ENCODE results near the gene TMTC2.
"Not testable (repeated sequence)": the region's sequence is repeated elsewhere in the genome, so short reads cannot be mapped to it uniquely, and the experiment has no call there.

The TMTC2 gene

GRCh38 chr12:82730953-82731459, 44.3 kb downstream of the TMTC2 start:
- DNase-seq: no peak

DNA sequence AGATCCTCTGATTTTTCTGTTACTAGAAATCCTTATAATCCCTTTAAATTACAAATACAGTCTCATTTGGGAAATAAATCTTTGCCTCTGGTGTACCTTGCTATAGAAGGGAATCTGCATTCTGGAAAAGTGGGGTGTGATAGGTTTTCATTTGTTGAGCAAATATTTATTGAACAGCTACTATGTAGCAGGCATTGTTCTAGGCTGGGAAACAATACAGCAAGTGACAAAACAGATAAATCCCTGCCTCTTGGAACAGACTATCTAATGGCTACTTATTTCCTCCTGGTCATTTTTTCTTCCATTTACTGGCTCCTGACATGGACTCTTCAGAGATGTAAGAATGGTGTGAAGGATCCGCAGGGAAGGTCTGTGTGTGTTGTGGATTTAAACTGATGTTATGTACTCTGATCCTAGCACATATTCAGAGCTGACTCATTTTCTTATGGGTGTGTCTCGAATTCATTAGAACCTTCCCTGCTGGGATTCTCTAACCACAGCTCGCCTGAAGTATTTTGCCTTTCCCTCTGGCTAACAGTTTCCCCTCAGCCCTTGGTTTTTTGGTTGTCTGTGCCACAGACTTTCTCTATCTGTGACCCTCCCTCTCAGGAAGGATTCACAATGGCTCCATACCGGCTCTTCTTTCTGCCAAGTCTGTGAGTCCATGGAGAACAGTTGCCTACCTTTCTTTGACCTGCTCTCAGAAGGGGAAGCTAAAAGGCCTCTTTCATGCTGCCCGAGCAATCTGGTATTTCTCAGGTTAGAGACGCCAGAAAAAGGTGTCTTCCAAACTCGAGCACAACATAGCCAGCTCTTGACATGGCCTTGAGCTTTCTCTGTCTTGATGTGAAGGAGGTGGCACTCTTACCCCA, 53.7 kb downstream of the TMTC2 start:
- DNase-seq: no peak

- no peak for DNase-seq
These were observed 58.5 kb downstream of the TMTC2 start for GRCh38 chr12:82745063-82745674.

DNA sequence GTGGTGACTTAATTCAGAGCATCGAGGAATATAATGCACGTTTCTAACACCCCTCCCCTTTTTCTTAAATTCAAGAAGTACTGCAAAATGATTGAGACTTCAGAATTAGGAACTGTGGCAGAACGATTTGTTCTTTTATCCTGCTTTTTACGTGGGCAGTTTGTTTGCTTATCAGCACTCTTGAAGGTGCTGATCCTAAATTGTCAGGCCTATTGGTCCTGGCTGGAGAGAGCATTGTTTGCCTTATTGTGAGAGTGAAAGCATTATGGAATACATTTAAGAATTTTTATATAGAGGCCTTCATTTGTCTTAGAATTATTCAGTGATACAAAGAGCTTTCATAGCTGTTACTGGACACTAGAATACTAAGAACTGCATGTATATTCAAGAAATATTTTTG, 59.1 kb downstream of the TMTC2 start:
- no peak for DNase-seq

DNA sequence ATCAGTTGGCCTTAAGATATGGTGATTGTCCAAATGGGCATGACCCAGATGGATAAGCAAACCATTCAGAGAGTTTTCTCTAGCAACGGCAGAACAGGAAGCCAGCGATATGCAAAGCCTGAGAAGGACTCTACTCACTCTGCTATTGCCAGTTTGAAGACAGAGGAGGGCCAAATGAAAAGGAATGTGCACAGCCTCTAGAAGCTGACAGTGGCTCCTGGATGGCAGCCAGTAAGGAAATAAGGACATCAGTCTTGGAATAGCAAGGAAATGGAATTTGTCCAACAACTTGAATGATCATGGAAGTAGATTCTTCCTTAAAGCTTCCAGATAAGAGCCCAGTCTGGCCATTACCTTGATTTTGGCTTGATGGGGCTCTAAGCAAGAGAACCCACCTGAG, 60.0 kb downstream of the TMTC2 start:
- no peak for DNase-seq

DNA sequence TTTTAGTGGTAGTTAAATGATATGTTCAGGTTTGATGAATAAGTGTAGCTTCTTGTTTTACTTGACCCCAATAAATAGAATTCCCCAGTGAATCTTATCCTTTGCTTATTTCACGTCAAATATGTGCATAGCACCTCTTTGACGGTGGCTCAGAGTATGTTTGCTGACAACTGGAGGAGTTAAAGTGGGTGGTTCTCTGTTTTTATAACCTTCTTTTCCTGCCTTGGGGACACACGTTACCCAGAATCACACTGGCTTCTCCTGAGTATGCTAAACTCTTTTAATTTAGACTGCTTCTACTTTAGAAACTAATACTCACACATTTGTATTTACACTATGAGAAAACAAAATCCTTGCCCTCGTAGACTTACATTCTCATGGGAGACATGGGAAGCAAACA, 62.3 kb downstream of the TMTC2 start:
- DNase-seq: no peak

DNA sequence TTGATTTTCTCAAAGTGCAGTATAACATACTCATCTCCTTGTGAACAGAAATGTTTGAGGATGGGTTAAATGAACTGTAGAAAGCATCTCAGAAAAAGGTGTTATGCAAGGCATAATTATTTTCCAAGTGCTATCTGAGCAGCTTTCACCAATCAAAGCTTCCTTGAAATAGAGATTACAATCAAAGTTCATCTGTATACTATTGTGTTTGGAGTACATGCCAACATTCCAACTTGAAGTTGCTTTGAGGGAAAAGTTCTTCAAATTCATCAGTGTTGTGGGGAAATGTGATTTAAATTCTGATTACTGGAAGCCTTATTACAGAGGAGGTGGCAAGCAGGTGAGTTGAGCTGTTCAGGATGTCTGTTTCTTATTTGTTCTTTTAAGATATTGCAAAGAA, 68.2 kb downstream of the TMTC2 start:
- no peak for DNase-seq

DNA sequence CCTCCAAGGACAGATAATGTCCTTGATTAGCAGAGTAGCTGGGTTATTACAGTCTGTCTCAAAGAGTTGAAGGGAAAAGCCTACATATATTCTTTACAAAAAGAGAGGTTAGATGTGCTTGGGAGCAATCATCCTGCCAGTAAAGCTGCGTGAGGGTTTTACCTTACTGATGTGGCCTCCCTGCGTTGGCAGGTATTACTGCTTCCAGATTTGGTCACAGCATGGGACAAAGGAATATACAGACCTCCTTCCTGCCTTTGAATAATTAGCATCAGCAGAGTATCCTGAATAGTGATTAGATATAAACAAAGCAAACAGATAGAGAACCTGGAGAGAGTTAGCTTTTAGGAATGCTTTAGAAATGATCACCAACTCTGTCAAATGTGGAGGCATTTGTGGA, 69.6 kb downstream of the TMTC2 start:
- no peak for DNase-seq

- no peak for DNase-seq
These were observed 70.4 kb downstream of the TMTC2 start for GRCh38 chr12:82757059-82757458.

GRCh38 chr12:82757656-82758055, 71.0 kb downstream of the TMTC2 start:
- DNase-seq: no peak

- no peak for DNase-seq
These were observed 72.1 kb downstream of the TMTC2 start for GRCh38 chr12:82758749-82759330.

DNA sequence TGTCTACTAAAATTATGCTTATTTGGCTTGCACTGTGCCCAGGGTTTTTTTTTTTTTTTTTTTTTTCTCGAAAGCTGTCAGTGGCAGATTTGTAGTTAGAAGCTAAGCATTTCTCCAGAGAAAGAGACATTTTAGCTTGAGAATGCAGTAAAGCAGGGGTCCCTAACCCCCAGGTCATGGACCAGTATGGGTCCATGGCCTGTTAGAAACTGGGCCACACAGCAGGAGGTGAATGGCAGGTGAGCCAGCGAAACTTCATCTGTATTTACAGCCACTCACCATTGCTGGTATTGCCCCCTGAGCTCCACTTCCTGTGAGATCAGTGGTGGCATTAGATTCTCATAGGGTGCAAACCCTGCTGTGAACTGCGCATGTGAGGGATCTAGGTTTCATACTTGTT, 73.7 kb downstream of the TMTC2 start:
- DNase-seq: no peak

GRCh38 chr12:82765206-82765605, 78.5 kb downstream of the TMTC2 start:
- DNase-seq: not testable (repeated sequence)

- DNase-seq: no peak
These were observed 79.4 kb downstream of the TMTC2 start for GRCh38 chr12:82765971-82766705.

DNA sequence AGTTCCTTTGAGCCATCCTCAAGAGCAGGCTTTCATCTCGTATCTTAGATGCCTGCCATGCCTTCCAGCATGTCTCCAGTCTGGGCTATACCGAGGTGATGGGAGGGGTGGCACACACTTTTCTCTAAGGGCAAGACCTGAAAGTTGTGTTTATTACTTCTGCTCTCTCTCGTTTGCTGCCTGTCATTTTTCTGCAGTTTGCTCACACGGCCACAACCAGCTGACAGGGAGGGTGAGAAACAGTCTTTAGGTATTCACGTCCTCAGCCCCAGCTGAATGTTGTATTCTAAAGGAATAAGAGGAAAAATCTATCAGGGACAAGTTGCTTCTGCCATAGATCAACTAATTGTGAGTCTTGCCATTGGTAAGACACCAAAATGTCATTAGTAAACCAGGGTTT, 88.0 kb downstream of the TMTC2 start:
- no peak for DNase-seq

DNA sequence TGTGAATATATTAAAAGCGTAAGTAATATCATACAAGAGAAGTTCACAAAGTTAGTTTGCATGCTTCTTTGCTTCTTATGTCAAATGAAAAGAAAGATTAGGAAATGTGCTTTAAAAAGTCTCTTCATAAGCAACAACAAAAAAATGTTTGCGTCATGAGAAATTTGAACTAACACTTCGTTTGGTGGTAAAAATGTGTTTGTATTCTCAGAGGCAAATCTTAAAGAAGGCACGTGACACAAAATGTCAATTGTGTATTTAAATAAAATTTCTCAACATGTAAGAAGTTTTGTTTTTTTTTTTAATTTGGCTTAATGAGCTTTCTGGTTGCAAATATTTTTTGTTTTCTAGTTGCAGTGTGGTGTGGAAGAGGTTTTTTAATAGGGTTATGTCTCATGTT, 93.8 kb downstream of the TMTC2 start:
- no peak for DNase-seq

GRCh38 chr12:82781309-82781997, 94.7 kb downstream of the TMTC2 start:
- DNase-seq: no peak

DNA sequence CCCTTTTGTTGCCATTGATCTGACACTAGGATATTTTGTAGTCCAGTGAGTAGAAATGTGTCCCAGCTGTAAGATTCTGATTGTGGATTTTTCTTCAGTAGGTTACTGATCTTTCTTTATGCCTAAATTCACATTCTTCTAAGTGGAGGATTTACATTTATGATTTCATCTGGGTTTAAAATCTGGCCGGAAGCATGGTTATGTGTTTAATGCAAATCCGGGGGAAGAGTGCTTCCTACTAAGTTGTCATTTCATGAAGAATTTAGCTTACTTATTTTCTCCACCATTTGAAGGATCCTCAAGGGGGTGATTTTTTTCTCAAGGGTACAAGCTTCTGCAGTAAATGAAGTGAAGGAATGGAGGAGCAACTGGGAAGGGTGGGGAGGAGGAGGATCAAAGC, 96.7 kb downstream of the TMTC2 start:
- DNase-seq: no peak

DNA sequence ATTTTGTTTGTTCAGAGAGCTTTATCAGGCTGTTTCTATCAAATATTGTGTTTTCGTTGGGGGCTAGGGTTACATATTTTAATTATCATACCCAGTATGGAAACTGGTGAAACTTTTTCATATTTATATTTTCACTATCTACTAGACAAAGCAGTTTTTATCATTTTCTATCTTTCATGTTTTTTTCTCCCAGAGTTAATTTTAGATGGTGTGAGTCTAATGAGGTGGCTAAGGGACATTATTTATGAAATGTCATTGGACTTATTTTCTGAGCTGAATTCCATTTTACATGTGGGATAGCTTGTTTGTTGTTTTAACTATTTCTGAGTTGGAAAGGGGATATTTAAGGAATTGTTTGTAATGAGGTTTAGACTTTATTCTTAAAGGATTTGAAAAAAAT, 100.3 kb downstream of the TMTC2 start:
- DNase-seq: no peak

DNA sequence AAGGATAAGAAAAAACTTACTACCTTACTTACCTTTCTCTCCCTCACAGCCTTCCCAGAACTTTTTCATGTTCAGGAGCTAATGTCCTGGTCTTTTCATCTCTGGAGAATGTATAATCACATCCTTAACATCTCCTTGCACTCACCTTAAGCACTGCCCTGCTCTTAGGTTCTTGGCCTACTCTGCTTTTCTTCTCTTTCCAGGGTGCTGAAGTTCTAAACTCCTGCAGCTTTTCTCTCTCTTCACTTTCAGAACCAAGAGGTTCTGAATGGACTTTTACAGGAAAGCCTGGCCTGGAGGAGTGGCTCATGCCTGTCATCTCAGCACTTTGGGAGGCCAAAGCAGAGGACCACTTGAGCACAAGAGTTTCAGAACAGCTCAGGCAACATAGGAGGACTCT, 101.9 kb downstream of the TMTC2 start:
- DNase-seq: no peak

GRCh38 chr12:82789674-82790073, 103.0 kb downstream of the TMTC2 start:
- no peak for DNase-seq

- no peak for DNase-seq
These were observed 107.1 kb downstream of the TMTC2 start for GRCh38 chr12:82793751-82794281.

Data from CD4-positive, alpha-beta T cell treated with Interleukin-17A for 4 hours (primary cell).